ENCODE results near the gene SRGN. TPM values are rescaled to one million over a fixed set of nuclear protein-coding genes. Genes with fewer than 3 reads are reported as not detected.
A peak's percentile ranks its signal among the peaks of the same experiment; 100 is the strongest.

SRGN gene
- total and polyA plus RNA-seq, 2 of the 13 experiments (the other 11 are each of a cell fraction or from before 2014, with no cell fraction given) = 0.09 TPM; not detected in 1

GRCh38 chr10:69057951-69058297, 30.0 kb upstream of the SRGN start:
- no peaks in the 10 kb centered on the region for H4K20me1 ChIP-seq (ENCODE audit: insufficient read depth, low read length)
- H3K27me3 ChIP-seq (ENCODE audit: control insufficient read depth in 1 of 2, insufficient read depth in 2 of 2, low read length in 2 of 2) = peaks cover 2 to 4% of the 10 kb centered on the region in 2 experiments; a peak in 1 of 5 replicates
- no peak overlapping the region for H3K27ac ChIP-seq (ENCODE audit: extremely low read length, insufficient read depth, low read length)
- H3K4me1 ChIP-seq (ENCODE audit: insufficient read depth, low read length) = peaks cover 49% of the 10 kb centered on the region
- 0% methylated on average over 1 of the region's 1 CpG for WGBS (ENCODE audit: low lambda C conversion rate)
- H3K4me3 ChIP-seq (replicated peaks in 1 of 3; ENCODE audit: insufficient read depth in 1 of 3, low read depth in 2 of 3, low read length in 3 of 3) = peak overlapping the region; percentile 32 to 54 (median 36); a peak in 5 of 6 replicates
- no peaks in the 10 kb centered on the region for H3K79me2 ChIP-seq (ENCODE audit: insufficient read depth, low read length)
- peak overlapping the region; percentile 69 for H3K4me2 ChIP-seq (ENCODE audit: low read depth, low read length)
- in situ Hi-C loops (cut with HindIII; ENCODE audit: extremely low pct_ligation_motif_present, low pct_unique_long_range_greater_than_20kb) = no loop called here
- ATAC-seq (no peak; the same call in 2 of the 3 replicates), DNase-seq (ENCODE audit: low spot score) (no peak), FAIRE-seq (no peak)
- intact Hi-C loops (cut with micrococcal nuclease; ENCODE audit: unreplicated experiment) = no loop called here
- peak overlapping the region; percentile 88 for H2AFZ ChIP-seq (ENCODE audit: low read length)
- peak overlapping the region; percentile 33; the same call in 1 of the 2 replicates for H3K9ac ChIP-seq (ENCODE audit: insufficient read depth, low read depth, low read length)
- H3K36me3 ChIP-seq (replicated peaks in 1 of 2; ENCODE audit: control insufficient read depth in 1 of 2, insufficient read depth in 2 of 2, low read length in 2 of 2) = no peaks in the 10 kb centered on the region
- H3K9me3 ChIP-seq (ENCODE audit: low read length) = no peaks in the 10 kb centered on the region
- POLR2A ChIA-PET = no interaction called here
- no TSS peak for BruUV-seq (replicated peaks)
- CTCF ChIA-PET (ENCODE audit: low intra/inter-chr PET ratio, low total read pairs) = no interaction called here
- no peak for TF ChIP-seq MNT (IDR thresholded peaks at IDR 0.05)
- TF ChIP-seq RERE (CRISPR knock-in tag; IDR thresholded peaks at IDR 0.05; ENCODE audit: low read depth) = no peak
- TF ChIP-seq TP53 (CRISPR knock-in tag; conservative IDR thresholded peaks at IDR 0.05) = no peak
- TF ChIP-seq ZNF34 (CRISPR knock-in tag; IDR thresholded peaks at IDR 0.05; ENCODE audit: borderline replicate concordance) = no peak
- no peak for TF ChIP-seq ZBTB40 (IDR thresholded peaks at IDR 0.05)
- no peak for TF ChIP-seq ZBTB40 (CRISPR knock-in tag; IDR thresholded peaks at IDR 0.05)
- TF ChIP-seq MTA1 (CRISPR knock-in tag; IDR thresholded peaks at IDR 0.05; ENCODE audit: borderline replicate concordance) = no peak
- no peak for TF ChIP-seq ZNF547 (CRISPR knock-in tag; IDR thresholded peaks at IDR 0.05)
